HG03521 (cell line): ENCODE data around the gene TBC1D8.

ENCODE experiments used
- ATAC-seq: cut with Tn5 transposase; IDR thresholded peaks from one replicate; pipeline ENCODE4 v1.9.1; 2021; ENCODE audit warnings: mild to moderate bottlenecking, moderate library complexity; ENCODE audit not compliant: unreplicated experiment

The TBC1D8 gene

DNA sequence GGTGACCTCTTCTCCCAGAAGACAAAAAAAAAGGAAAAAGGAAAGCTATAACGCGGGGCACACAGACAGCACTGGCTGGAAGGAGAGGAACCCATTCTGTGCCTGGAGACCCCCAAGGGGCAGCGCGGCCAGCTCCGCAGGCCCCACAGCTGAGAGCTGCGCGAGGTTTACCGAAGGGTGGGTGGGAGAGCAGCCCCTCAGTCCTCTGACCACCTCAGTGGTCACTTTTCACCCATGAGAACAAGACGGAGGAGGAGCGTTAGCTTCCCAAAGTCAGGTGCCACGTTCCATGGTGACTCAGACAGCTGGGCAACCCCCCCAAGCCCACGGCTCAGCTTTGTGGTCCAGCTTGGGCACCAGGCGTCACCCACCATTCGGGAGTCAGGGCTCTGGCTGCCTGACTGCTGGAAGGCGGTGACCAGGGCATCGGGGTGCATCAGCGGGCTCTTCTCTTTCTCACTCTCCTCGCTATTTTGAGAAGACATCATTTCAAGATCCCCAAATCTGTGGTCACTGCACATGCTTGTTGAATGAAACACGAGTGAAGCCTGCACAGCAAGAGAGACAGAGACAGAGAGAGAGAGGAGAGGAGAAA lies 113.9 kb downstream of the TBC1D8 start:
- no peak for ATAC-seq

DNA sequence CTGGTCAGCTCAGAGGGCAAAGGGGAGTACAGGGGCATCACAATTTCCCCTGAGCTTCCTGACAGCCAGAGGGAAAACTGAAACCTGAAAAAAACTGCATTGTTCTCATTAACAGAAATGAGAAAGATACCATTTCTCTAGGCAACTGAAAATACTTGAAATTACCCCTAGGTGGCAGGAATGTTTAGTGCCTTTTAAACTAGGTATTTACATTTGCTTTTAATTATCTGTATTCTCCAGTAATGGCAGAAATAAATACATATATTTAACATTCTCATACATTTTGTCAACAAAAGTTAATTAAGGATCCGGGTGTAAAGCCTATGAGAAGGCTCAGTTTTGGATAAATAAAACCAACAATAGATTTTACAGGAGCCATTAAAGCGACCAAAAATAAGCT lies 114.6 kb downstream of the TBC1D8 start:
- no peak for ATAC-seq

- ATAC-seq, result no peak
Observed at GRCh38 chr2:101032084-101032776, 119.0 kb downstream of the TBC1D8 start.

DNA sequence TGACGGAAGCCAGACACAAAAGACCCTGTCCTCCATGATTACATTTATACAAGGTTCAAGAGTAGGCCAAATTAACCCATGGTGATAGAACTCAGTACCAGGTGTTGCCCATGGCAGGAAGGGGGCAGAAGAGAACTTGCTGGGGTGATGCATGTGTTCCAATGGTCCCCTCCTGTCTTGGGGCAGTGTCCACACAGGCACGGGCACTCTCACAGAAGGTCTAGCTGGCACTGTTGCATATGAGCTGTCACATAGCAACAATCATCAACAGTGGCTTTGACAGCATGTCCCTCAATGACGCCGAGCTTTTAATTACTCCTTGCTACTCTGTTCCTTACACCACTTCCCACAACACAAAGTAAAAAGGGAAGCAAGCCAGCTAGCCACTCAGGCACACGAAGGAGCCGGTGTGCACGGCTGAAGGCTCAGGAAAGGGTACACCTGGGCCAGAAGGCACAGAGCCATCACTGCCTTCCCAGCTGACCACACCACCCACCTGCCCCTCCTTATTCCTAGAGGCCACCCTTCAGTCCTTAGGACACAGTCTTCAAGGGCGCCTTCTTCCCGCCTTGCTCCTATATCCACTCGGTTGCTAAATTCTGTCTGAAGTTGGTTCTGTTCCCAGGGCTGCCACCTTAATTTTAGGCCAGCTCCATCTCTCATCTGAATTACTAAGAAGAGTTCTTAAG lies 120.2 kb downstream of the TBC1D8 start:
- ATAC-seq, result no peak

- no peak for ATAC-seq
Observed at GRCh38 chr2:101027852-101028251, 123.3 kb downstream of the TBC1D8 start.

DNA sequence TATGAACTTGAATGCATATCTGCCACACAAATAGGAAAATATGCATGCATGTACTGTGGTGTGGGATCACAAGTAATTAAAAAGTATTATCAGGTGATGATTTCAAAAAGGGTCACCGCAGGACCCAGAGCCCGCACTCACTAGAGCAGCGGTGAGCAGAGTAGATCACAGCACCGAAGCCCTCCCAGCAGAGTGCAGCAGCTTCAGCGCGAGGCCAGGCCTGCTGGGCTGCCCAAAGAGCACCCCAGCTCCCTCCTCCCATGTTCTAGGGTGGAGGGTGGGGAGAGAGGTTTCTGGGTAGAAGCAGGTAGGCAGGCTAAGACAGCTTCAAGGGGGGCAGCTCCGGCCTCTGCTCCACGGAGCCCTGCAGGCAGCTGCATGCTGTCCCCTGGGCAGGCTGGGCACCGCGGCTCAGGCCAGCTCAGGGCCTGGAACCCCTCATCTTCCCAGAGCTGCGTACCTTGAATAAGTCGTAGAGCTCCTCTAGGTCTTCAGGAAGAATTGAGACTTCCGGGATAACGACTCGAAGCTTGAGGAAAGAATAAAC lies 124.2 kb downstream of the TBC1D8 start:
- ATAC-seq, result no peak

GRCh38 chr2:101026253-101026701 lies 124.9 kb downstream of the TBC1D8 start:
- no peak for ATAC-seq

- no peak for ATAC-seq
Observed at GRCh38 chr2:101025561-101025960, 125.6 kb downstream of the TBC1D8 start.

DNA sequence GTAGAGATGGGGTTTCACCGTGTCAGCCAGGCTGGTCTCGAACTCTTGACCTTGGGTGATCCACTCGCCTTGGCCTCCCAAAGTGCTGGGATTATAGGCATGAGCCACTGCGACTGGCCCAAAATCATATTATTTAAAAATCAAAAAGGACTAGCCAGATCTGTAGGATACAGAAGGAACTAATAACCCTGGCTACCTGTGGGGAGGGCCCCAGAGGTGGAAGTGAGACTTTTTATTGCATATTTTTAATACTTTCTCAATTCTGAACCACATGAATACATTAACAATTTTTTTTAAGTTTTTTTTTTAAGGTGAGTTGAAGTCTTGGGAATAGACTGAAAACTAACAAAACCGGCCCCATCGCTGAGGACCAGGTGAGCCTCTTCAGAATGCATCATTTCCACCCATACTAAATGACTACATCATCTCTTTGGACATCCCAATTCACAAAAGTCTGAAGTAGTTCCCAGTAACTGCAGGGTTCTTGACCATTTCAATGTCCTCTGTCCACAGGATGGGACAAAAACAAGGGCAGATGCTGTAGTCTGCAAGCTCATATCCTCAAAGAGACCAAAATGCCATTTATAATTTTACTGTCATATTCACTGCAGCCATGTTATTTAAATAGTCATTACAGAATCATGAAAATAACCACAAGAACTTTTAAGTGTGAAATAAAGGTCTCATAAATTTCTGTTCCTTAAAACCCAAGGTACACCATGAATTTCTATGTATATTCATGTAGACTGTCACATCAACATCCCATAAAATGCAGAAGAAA lies 127.7 kb downstream of the TBC1D8 start:
- no peak for ATAC-seq

- no peak for ATAC-seq
Observed at GRCh38 chr2:101022221-101022620, 129.0 kb downstream of the TBC1D8 start.

DNA sequence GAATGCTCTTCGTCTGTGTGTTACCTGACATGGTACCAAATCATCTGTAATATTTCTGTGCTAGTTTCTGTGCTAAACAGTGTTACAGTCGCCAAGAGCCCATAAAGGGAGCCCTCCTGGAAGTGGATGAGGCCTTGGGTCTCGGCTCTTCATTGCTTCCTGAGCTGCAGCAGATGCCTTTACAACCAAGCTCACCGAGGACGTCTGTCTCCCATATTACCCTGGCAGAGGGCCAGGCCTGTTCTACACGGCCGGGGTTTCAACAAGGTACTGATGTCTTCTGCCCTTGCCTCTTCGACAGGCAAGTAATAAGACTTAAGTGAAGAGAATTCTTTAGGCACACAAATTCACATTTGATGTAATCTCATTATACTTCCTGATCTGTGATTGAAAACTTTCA lies 132.2 kb downstream of the TBC1D8 start:
- no peak for ATAC-seq

DNA sequence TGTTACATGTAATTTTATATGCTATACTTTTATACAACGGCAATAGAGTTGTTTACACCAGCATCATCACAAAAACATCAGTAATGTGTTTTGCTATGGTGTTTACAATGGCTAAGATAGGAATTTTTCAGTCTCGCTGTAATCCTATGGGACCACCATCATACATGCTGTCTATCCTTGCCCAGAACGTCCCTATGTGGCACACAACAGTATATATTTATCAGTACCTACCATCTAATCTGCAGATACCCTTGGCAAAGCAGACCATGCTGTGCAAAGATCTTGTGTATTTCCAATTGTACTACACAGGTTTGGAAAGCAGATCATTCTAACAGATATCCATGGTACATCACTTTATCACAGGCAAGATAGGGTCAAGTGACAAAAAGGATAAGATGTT lies 133.8 kb downstream of the TBC1D8 start:
- no peak for ATAC-seq

DNA sequence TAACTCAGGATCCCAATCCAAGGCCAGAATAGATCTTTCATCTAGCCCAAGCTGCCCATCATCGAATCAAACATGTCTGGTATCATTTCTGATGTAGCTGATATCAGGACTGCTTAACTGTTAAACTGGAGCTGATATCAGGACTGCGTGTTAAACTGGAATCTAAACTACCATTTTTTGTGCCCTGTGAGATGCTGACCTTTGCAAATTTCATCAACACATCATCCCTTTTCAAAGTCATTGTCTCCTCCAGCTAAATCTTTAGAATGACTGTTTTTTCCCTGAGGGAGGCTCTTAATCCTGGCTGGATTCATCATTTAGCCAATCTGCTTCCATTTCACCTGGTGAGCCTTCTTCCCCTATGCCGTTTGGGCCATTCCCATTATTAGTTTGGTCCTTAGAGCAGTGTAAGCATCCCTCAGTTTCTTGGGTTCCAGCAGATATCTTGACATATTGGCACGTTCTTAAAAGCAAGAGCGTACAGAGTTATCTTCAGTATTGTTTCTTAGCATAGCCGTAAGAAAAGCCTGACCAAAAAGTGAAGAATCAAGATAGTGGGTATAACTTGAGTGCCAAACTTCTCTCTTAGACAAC lies 136.8 kb downstream of the TBC1D8 start:
- no peak for ATAC-seq

DNA sequence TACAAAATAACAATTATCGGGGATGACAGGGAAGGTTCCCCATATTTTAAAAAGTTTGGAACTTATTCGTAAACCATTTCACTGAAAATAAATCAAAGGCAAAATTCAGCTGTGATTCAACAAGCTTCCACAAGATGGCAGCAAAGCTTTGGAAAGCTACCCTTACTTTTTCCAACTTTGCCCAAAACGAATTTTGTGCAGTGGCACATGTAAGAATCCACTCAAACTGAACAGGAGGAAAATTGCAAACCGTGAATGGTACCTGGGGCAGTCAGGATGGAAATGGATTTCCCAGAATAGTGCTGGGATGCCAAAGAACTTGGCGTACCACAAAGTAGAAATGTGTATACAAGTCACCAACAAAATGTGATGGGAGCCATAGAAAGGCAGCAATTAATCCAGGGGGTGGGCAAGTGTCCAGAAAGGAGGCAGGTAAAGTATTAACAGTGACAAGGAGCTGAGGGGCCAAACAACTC lies 138.4 kb downstream of the TBC1D8 start:
- ATAC-seq, result no peak

DNA sequence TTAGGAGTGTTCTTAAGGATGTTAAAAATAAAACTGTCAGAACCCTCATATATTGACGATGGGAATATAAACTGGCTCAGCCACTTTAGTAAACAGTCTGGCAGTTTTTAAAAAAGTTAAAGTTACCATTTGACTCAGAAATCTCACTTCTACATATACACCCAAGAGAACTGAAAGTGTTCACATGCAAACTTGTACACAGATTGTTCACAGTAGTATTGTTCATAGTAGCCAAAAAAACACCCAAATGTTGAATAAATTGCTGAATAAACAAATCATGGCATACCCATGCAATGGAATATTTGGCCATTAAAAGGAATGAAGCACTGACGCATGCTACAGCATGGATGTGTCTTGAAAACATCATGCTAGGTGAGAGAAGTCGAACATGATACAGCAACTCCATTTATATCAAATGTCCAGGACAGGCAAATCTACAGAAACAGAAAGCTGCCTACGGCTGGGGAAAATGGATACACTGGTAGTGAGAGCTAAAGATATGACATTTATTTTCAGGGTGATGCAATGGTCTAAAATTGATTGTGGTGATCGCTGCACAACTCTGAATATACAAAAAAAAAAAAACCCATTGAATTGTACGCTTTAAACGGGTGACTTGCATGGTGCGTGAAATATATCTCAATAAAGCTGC lies 139.0 kb downstream of the TBC1D8 start:
- ATAC-seq, result peak; percentile 72

GRCh38 chr2:101011152-101011551 lies 140.0 kb downstream of the TBC1D8 start:
- ATAC-seq, result no peak

DNA sequence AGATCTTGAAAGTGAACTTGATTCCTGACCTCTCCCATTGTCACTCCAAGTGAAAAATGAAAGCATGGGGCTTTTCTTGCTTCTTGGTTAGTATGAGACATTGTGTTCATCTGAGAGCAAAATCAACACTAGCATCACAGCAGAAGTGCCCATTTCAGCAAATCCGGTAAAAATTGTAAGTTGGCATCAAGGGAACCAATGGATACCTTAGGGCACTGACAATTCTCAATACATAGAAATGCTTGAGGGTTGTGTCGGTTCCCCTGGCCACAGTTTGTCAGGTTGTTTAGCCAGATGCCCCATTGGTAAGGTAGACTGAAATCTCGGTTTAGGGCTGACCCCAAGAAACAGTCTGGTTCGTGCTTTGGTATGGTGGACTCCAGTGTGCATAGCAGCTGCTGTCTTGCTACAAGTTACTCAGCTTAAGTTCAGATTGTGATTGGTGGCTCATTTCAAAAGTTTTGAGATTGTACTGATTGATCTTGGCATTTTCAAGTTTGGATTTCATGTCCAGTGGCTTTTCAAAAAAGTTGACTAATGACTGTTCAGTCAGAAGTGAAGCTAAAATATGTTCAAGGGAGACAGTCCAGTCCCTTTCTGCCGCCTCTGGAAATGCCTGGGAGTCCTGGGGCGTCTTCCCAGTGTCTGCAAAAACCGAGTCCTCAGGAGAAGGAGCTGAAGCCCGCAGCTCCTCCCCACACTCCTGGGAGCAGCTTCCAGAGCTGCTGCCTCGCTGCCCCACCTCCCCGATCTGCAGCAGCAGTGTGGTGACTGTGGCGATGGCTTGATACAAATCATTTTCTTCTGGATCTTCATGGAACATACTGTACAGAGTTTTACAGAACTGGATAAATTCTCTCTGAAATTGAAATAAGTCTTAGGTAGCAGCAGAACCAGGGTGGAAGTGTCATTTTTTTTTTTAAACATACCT lies 143.5 kb downstream of the TBC1D8 start:
- ATAC-seq, result no peak

- ATAC-seq, result no peak
Observed at GRCh38 chr2:101006065-101006715, 145.0 kb downstream of the TBC1D8 start.
